ENCODE data around the gene ST6GALNAC4. TPM values are rescaled to one million over a fixed set of nuclear protein-coding genes. Genes with fewer than 3 reads are reported as not detected.

Gene ST6GALNAC4
- total RNA-seq, 1 donor from 2014 or later: 17.5 TPM

DNA sequence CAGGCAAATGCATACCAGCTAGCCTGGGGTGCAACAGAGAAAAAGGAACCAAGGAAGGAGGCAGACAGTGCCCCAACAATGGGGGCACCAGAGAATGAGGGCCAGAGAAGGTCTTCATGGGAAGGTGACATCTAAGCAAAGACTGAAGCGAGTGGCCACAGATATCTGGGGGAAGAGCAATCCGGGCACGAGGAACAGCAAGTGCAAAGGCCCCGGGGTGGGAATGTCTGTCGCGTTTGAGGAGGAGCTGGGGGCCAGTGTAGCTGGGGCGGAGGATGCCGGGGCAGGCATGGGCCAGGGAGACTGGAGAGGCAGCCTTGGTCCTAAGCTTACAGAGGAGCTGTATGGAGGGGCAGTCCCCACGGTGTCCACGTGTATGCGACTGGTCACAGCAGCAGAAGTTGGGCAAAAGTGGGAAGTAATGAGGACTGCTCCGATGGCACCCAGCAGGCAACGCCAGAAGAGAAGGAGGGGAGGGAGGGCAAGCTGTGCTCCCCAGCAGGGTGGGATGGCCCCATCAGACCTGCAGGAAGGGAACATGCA is 44.8 kb upstream of the ST6GALNAC4 start:
- Mint-ChIP-seq H3K36me3 (peaks cover 14% of the 10 kb centered on the region), H3K9me3 (no peaks in the 10 kb centered on the region), H3K27ac (no peak overlapping the region), H3K4me3 (no peak overlapping the region), H3K4me1 (ENCODE audit: unreplicated experiment) (peaks cover 48% of the 10 kb centered on the region), H3K27me3 (no peaks in the 10 kb centered on the region)
- DNase-seq (ENCODE audit: extremely low spot score, unreplicated experiment): no peak
- TF ChIP-seq, protein P1, sequence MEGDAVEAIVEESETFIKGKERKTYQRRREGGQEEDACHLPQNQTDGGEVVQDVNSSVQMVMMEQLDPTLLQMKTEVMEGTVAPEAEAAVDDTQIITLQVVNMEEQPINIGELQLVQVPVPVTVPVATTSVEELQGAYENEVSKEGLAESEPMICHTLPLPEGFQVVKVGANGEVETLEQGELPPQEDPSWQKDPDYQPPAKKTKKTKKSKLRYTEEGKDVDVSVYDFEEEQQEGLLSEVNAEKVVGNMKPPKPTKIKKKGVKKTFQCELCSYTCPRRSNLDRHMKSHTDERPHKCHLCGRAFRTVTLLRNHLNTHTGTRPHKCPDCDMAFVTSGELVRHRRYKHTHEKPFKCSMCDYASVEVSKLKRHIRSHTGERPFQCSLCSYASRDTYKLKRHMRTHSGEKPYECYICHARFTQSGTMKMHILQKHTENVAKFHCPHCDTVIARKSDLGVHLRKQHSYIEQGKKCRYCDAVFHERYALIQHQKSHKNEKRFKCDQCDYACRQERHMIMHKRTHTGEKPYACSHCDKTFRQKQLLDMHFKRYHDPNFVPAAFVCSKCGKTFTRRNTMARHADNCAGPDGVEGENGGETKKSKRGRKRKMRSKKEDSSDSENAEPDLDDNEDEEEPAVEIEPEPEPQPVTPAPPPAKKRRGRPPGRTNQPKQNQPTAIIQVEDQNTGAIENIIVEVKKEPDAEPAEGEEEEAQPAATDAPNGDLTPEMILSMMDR (conservative IDR thresholded peaks at IDR 0.05): no peak

DNA sequence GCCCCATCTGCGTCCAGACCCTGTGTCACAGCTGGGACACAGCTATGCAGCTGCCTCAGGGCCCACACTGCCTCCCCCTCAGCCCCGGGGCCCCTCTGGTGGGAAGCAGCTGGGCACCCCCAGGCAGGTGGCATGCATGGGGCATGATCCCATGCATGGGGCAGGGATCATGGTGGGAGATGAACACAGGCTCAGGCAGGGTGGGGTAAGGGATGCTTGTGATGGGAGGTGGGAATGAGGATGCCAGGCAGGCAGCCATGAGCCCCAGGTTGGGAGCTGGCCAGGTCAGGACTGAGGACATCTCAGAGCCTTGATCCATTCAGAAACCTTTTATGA is 44.3 kb upstream of the ST6GALNAC4 start:
- H3K9me3 Mint-ChIP-seq: no peaks in the 10 kb centered on the region
- H3K4me3 Mint-ChIP-seq: no peak overlapping the region
- no peak for DNase-seq (ENCODE audit: extremely low spot score, unreplicated experiment)
- H3K27ac Mint-ChIP-seq: no peak overlapping the region
- H3K36me3 Mint-ChIP-seq: peaks cover 14% of the 10 kb centered on the region
- TF ChIP-seq, protein P1 (conservative IDR thresholded peaks at IDR 0.05): no peak
- no peaks in the 10 kb centered on the region for H3K27me3 Mint-ChIP-seq
- H3K4me1 Mint-ChIP-seq (ENCODE audit: unreplicated experiment): peaks cover 47% of the 10 kb centered on the region

DNA sequence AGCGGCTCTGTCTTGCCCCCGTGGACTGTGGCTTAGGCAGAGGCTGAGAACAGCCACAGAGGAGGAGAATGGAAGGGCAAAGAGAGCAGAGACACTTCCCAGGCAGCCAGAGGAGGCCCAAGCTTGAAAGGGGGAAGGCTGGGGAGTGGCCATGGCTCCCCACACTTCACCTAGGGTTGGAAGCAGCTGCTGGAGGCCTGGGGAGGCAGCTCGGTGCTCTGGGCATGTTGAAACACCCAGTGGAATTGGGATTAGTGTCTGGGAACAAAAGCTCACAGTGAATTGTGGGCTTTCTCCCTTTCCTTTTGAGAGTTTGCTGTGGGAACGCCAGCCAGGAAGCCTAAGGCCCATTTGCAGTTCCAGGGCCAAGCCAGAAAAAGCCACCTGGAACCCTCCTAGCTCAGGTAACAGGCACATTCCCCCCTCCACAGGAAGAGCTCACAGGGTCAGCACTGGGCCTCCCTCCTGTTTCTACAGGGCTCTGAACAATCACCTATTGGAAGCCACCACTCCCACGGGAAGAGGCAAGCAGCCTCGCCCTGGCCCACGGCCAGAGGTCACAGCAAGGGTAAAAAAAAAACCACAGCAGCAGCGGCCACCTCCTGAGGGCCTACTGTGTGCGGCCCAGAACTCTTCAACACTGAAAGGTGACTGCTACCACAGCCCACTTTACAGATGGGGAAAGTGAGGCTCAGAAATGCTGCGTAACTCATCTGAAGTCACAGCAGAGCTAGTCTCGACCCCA is 43.7 kb upstream of the ST6GALNAC4 start:
- TF ChIP-seq, protein P1 (conservative IDR thresholded peaks at IDR 0.05): no peak
- H3K4me1 Mint-ChIP-seq (ENCODE audit: unreplicated experiment): peaks cover 42% of the 10 kb centered on the region
- no peak for DNase-seq (ENCODE audit: extremely low spot score, unreplicated experiment)
- H3K4me3 Mint-ChIP-seq: peak overlapping the region; percentile 16
- peak overlapping the region; percentile 38 for H3K27ac Mint-ChIP-seq
- H3K27me3 Mint-ChIP-seq: no peaks in the 10 kb centered on the region
- H3K36me3 Mint-ChIP-seq: peaks cover 13% of the 10 kb centered on the region
- no peaks in the 10 kb centered on the region for H3K9me3 Mint-ChIP-seq

DNA sequence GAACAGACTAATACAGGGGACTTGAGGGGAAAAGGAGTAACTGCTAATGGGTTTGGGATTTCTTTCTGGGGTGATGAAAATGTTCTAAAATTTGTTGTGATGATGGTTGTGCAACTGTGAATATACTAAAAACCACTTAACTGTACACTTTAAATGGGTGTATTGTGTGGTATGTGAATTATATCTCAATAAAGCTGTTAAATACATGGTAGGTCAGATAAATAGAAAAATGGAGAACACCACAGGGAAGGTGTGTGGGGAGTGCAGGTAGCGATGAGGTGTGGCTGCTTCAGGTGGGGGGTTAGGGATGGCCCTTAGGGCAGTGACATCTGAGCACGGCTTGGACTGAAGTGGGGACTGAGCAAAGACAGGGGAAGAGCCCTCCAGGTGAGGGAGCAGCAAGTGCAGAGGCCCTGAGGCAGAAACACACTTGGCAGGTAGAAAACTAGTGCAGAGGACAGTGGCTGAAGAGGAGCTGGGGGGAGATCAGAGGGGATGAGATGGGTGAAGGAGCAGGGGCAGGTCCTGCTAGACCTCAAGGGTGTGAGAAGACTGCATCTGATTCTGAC is 43.1 kb upstream of the ST6GALNAC4 start:
- peaks cover 7% of the 10 kb centered on the region for H3K36me3 Mint-ChIP-seq

DNA sequence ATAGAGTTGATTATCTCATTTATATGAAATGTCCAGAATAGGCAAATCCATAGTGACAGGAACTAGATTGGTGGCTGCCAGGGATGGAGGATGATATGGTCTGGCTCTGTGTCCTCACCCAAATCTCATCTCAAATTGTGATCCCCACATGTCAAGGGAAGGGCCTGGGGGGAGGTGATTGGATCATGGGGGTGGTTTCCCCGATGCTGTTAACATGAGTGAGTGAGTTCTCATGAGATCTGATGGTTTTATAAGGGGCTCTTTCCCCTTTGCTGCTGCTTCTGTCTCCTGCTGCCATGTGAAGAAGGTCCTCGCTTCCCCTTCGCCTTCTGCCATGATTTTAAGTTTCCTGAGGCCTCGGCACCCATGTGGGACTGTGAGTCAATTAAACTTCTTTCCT is 42.6 kb upstream of the ST6GALNAC4 start:
- Mint-ChIP-seq H3K27ac (no peak overlapping the region), H3K9me3 (no peaks in the 10 kb centered on the region), H3K4me3 (no peak overlapping the region), H3K27me3 (no peaks in the 10 kb centered on the region), H3K4me1 (ENCODE audit: unreplicated experiment) (peaks cover 40% of the 10 kb centered on the region), H3K36me3 (peaks cover 7% of the 10 kb centered on the region)
- TF ChIP-seq, protein P1 (conservative IDR thresholded peaks at IDR 0.05): no peak
- no peak for DNase-seq (ENCODE audit: extremely low spot score, unreplicated experiment)

More for the DNA sequence above, 43.1 kb upstream of the ST6GALNAC4 start:
- TF ChIP-seq, protein P1 (conservative IDR thresholded peaks at IDR 0.05): no peak
- no peak for DNase-seq (ENCODE audit: extremely low spot score, unreplicated experiment)
- Mint-ChIP-seq H3K9me3 (no peaks in the 10 kb centered on the region), H3K27ac (peak overlapping the region; percentile 38), H3K27me3 (no peaks in the 10 kb centered on the region), H3K4me1 (ENCODE audit: unreplicated experiment) (peaks cover 40% of the 10 kb centered on the region), H3K4me3 (peak overlapping the region; percentile 16)

Measured in type B pancreatic cell (in vitro differentiated cells).